Keratinocyte (primary cell): ENCODE measurements around the gene B3GALT2. TPM values are rescaled to one million over a fixed set of nuclear protein-coding genes. Genes with fewer than 3 reads are reported as not detected.

Experiments used
- DNase-seq: peaks from one replicate; pipeline ENCODE4 v3.0.0-alpha.2; 2011; ENCODE audit warnings: low read depth, missing footprints, low spot score
- FAIRE-seq: peaks from 2 replicates; lab custom pipeline; 2011; peaks lifted over from hg19 to GRCh38; lab: Jason Lieb, UNC
- H2AFZ ChIP-seq: 2 replicates; pipeline ENCODE4 v1.6.0; 2012; ENCODE audit warnings: low read length, control low read depth, inconsistent platforms; ENCODE audit not compliant: control insufficient read depth
- H3K27ac ChIP-seq: 2 replicates; pipeline ENCODE4 v1.5.1; 2011; ENCODE audit warnings: low read length; ENCODE audit not compliant: control insufficient read depth, insufficient read depth
- H3K27me3 ChIP-seq: 3 replicates; pipeline ENCODE4 v1.6.0; 2011; ENCODE audit warnings: low read length; ENCODE audit not compliant: control insufficient read depth, insufficient read depth; ENCODE audit errors: extremely low read depth
- H3K36me3 ChIP-seq, 2 experiments: 2 replicates in 1 of 2; 3 replicates in 1 of 2; pipeline ENCODE4 v1.5.1; 2011; ENCODE audit warnings: low read length in 2 of 2, mild to moderate bottlenecking in 1 of 2; ENCODE audit not compliant: control insufficient read depth in 2 of 2, insufficient read depth in 2 of 2; ENCODE audit errors: extremely low read depth in 1 of 2
- H3K4me1 ChIP-seq: 3 replicates; pipeline ENCODE4 v1.5.1; 2011; ENCODE audit warnings: low read length; ENCODE audit not compliant: control insufficient read depth, insufficient read depth; ENCODE audit errors: extremely low read depth
- H3K4me2 ChIP-seq: 3 replicates; pipeline ENCODE4 v1.6.0; 2011; ENCODE audit warnings: low read depth, low read length; ENCODE audit not compliant: control insufficient read depth, insufficient read depth; ENCODE audit errors: extremely low read depth
- H3K4me3 ChIP-seq, 3 experiments: fragments of 200-600 bp in 1 of 3; sonication (generic) in 1 of 3; 2 replicates in 2 of 3; 3 replicates in 1 of 3; pipeline ENCODE4 v1.5.1; 2011 to 2016; ENCODE audit warnings: low read length in 3 of 3, mild to moderate bottlenecking in 3 of 3, control low read depth in 2 of 3, inconsistent platforms in 1 of 3, low read depth in 1 of 3, mixed read lengths in 1 of 3, mixed run types in 1 of 3, moderate library complexity in 1 of 3; ENCODE audit not compliant: control insufficient read depth in 2 of 3, insufficient read depth in 2 of 3; ENCODE audit errors: extremely low read depth in 1 of 3
- H3K79me2 ChIP-seq: 2 replicates; pipeline ENCODE4 v1.6.0; 2012; ENCODE audit warnings: low read length; ENCODE audit not compliant: control insufficient read depth, insufficient read depth
- H3K9ac ChIP-seq: 3 replicates; pipeline ENCODE4 v1.6.0; 2011; ENCODE audit warnings: low read length; ENCODE audit not compliant: control insufficient read depth, insufficient read depth; ENCODE audit errors: extremely low read depth
- H3K9me1 ChIP-seq: 3 replicates; pipeline ENCODE4 v1.6.0; 2011; ENCODE audit warnings: low read length; ENCODE audit not compliant: control insufficient read depth, insufficient read depth; ENCODE audit errors: extremely low read depth
- H3K9me3 ChIP-seq: 2 replicates; pipeline ENCODE4 v1.5.1; 2012; ENCODE audit warnings: low read depth, low read length; ENCODE audit not compliant: control insufficient read depth
- H4K20me1 ChIP-seq: 3 replicates; pipeline ENCODE4 v1.6.0; 2011; ENCODE audit warnings: low read length; ENCODE audit not compliant: control insufficient read depth, insufficient read depth; ENCODE audit errors: extremely low read depth
- CTCF ChIP-seq, 3 experiments: IDR thresholded peaks in 1 of 3; conservative IDR thresholded peaks in 1 of 3; optimal IDR thresholded peaks in 1 of 3; 2 replicates in 2 of 3; 3 replicates in 1 of 3; pipeline versions ENCODE3 to v1.5.1; 2011; ENCODE audit warnings: low read length in 3 of 3, mild to moderate bottlenecking in 3 of 3, moderate library complexity in 2 of 3, control low read depth in 1 of 3, inconsistent platforms in 1 of 3; ENCODE audit not compliant: insufficient read depth in 2 of 3; ENCODE audit errors: extremely low read depth in 1 of 3
- EZH2 ChIP-seq: IDR thresholded peaks from one replicate; pipeline ENCODE4 v1.6.1; 2012; ENCODE audit warnings: inconsistent platforms, mild to moderate bottlenecking, low read length, moderate library complexity
- dilution Hi-C: fragments of 300-500 bp; cut with MboI; formaldehyde crosslinking; loops from one replicate; pipeline ENCODE4 v1.7.0; 2020; ENCODE audit warnings: low sequenced_read_pairs; ENCODE audit not compliant: extremely low pct_ligation_motif_present
- polyA plus RNA-seq, 5 experiments: library from polyadenylated mRNA; depleted of rRNA in 3 of 5; stranded (reverse) in 3 of 5; stranded (forward) in 1 of 5; unstranded in 1 of 5; fragments of >200 nt; gene quantifications; 1 replicate in 1 of 5; 2 replicates in 3 of 5; 3 replicates in 1 of 5; pipeline versions ENCODE4 v1.2.1 to v1.2.3, GENCODE V29; 2011 to 2012; ENCODE audit warnings: missing spikeins in 2 of 5, low read depth in 1 of 5, low replicate concordance in 1 of 5

Gene B3GALT2
- polyA plus RNA-seq, 1 donor (not counting 4 experiments of a cell fraction or from before 2014, with no cell fraction given), result not detected

GRCh38 chr1:193199940-193200339, 13.5 kb upstream of the B3GALT2 start:
- H3K9me3 ChIP-seq, result no peaks in the 10 kb centered on the region
- dilution Hi-C loops, result no loop called here
- H3K79me2 ChIP-seq, result peaks cover 19% of the 10 kb centered on the region
- H3K27ac ChIP-seq, result no peak overlapping the region
- TF ChIP-seq EZH2 (no peak), CTCF (optimal IDR thresholded peaks at IDR 0.05 in 1 of 3, IDR thresholded peaks at IDR 0.05 in 1 of 3, conservative IDR thresholded peaks at IDR 0.05 in 1 of 3; ENCODE audit: extremely low read depth in 1 of 3, insufficient read depth in 2 of 3, low read length in 3 of 3) (no peak)
- no peaks in the 10 kb centered on the region for H3K36me3 ChIP-seq
- no peak overlapping the region for H2AFZ ChIP-seq
- FAIRE-seq, result no peak
- no peaks in the 10 kb centered on the region for H3K27me3 ChIP-seq
- H3K9me1 ChIP-seq, result no peaks in the 10 kb centered on the region
- H3K4me2 ChIP-seq, result no peak overlapping the region
- no peaks in the 10 kb centered on the region for H3K4me1 ChIP-seq
- H3K4me3 ChIP-seq, result no peak overlapping the region
- no peak for DNase-seq
- H4K20me1 ChIP-seq, result no peaks in the 10 kb centered on the region
- H3K9ac ChIP-seq, result no peak overlapping the region

- Histone ChIP-seq H3K9ac (no peak overlapping the region), H2AFZ (no peak overlapping the region), H3K4me2 (no peak overlapping the region), H3K9me3 (no peaks in the 10 kb centered on the region), H4K20me1 (no peaks in the 10 kb centered on the region), H3K27ac (no peak overlapping the region), H3K36me3 (no peaks in the 10 kb centered on the region), H3K4me1 (no peaks in the 10 kb centered on the region), H3K9me1 (no peaks in the 10 kb centered on the region), H3K79me2 (peaks cover 64% of the 10 kb centered on the region), H3K4me3 (no peak overlapping the region), H3K27me3 (no peaks in the 10 kb centered on the region)
- dilution Hi-C loops, result no loop called here
- FAIRE-seq (no peak), DNase-seq (no peak)
- TF ChIP-seq EZH2, result no peak
- no peak for TF ChIP-seq CTCF (optimal IDR thresholded peaks at IDR 0.05 in 1 of 3, IDR thresholded peaks at IDR 0.05 in 1 of 3, conservative IDR thresholded peaks at IDR 0.05 in 1 of 3; ENCODE audit: extremely low read depth in 1 of 3, insufficient read depth in 2 of 3, low read length in 3 of 3)
Observed at GRCh38 chr1:193192586-193192985, 6.2 kb upstream of the B3GALT2 start.
